H9 (cell line): ENCODE measurements around the gene HIGD1B. TPM values are rescaled to one million over a fixed set of nuclear protein-coding genes. Genes with fewer than 3 reads are reported as not detected.
A peak's percentile ranks its signal among the peaks of the same experiment; 100 is the strongest.

ENCODE experiments used
- DNase-seq: peaks from one replicate; pipeline ENCODE4 v3.0.0-alpha.2; 2017
- H2AFZ ChIP-seq: one replicate; pipeline ENCODE4 v1.6.1; 2013; ENCODE audit warnings: mild to moderate bottlenecking, low read length, control low read depth, moderate library complexity
- H2AK5ac ChIP-seq: 2 replicates; pipeline ENCODE4 v1.6.1; 2013; ENCODE audit warnings: low read length, control low read depth, mixed read lengths; ENCODE audit not compliant: insufficient read length
- H2BK120ac ChIP-seq: one replicate; pipeline ENCODE4 v1.6.1; 2013; ENCODE audit warnings: low read depth, mild to moderate bottlenecking, low read length, control low read depth, inconsistent platforms; ENCODE audit not compliant: poor library complexity, severe bottlenecking
- H2BK12ac ChIP-seq: 2 replicates; pipeline ENCODE4 v1.6.1; 2013; ENCODE audit warnings: low read length, control low read depth, mixed read lengths, low read depth; ENCODE audit not compliant: insufficient read length
- H2BK15ac ChIP-seq: 2 replicates; pipeline ENCODE4 v1.6.1; 2013; ENCODE audit warnings: low read depth, low read length, control low read depth
- H2BK20ac ChIP-seq: one replicate; pipeline ENCODE4 v1.6.1; 2013; ENCODE audit warnings: low read depth, mild to moderate bottlenecking, low read length, control low read depth, inconsistent platforms; ENCODE audit not compliant: poor library complexity, severe bottlenecking
- H2BK5ac ChIP-seq: 2 replicates; pipeline ENCODE4 v1.6.1; 2013; ENCODE audit warnings: low read length, control low read depth, mixed read lengths; ENCODE audit not compliant: insufficient read length
- H3K14ac ChIP-seq: 2 replicates; pipeline ENCODE4 v1.6.1; 2013; ENCODE audit warnings: low read length, control low read depth; ENCODE audit not compliant: insufficient read depth
- H3K18ac ChIP-seq: 2 replicates; pipeline ENCODE4 v1.6.1; 2013; ENCODE audit warnings: low read depth, mild to moderate bottlenecking, mixed read lengths, low read length, control low read depth; ENCODE audit not compliant: insufficient read length
- H3K23ac ChIP-seq: 2 replicates; pipeline ENCODE4 v1.6.1; 2013; ENCODE audit warnings: low read length, control low read depth, mixed read lengths, low read depth; ENCODE audit not compliant: insufficient read length
- H3K23me2 ChIP-seq: 2 replicates; pipeline ENCODE4 v1.6.1; 2013; ENCODE audit warnings: low read depth, mild to moderate bottlenecking, mixed read lengths, low read length, control low read depth; ENCODE audit not compliant: insufficient read length, poor library complexity, severe bottlenecking
- H3K27ac ChIP-seq: 2 replicates; pipeline ENCODE4 v1.5.1; 2013; ENCODE audit warnings: low read length, control low read depth, mixed read lengths, low read depth; ENCODE audit not compliant: insufficient read length
- H3K27me3 ChIP-seq: 2 replicates; pipeline ENCODE4 v1.6.1; 2013; ENCODE audit warnings: low read length, control low read depth, inconsistent platforms; ENCODE audit not compliant: insufficient read depth
- H3K4ac ChIP-seq: 2 replicates; pipeline ENCODE4 v1.6.1; 2013; ENCODE audit warnings: low read depth, mild to moderate bottlenecking, control low read depth, inconsistent platforms, low read length, moderate library complexity
- H3K4me1 ChIP-seq: 2 replicates; pipeline ENCODE4 v1.6.1; 2013; ENCODE audit warnings: low read length, control low read depth, inconsistent platforms; ENCODE audit not compliant: insufficient read depth
- H3K4me2 ChIP-seq: 2 replicates; pipeline ENCODE4 v1.6.1; 2013; ENCODE audit warnings: low read length, control low read depth, mixed read lengths; ENCODE audit not compliant: insufficient read length, insufficient read depth
- H3K56ac ChIP-seq: 2 replicates; pipeline ENCODE4 v1.6.1; 2013; ENCODE audit warnings: low read depth, mild to moderate bottlenecking, mixed read lengths, low read length, control low read depth; ENCODE audit not compliant: insufficient read length
- H3K79me1 ChIP-seq: 2 replicates; pipeline ENCODE4 v1.6.1; 2013; ENCODE audit warnings: low read depth, mild to moderate bottlenecking, moderate library complexity, low read length, control low read depth, inconsistent platforms; ENCODE audit not compliant: insufficient read depth, poor library complexity, severe bottlenecking
- H3K79me2 ChIP-seq: 2 replicates; pipeline ENCODE4 v1.6.1; 2013; ENCODE audit warnings: low read length, control low read depth, inconsistent platforms; ENCODE audit not compliant: insufficient read depth
- H3K9ac ChIP-seq: 2 replicates; pipeline ENCODE4 v1.6.1; 2013; ENCODE audit warnings: low read length, control low read depth, mixed read lengths; ENCODE audit not compliant: insufficient read length; ENCODE audit errors: extremely low read depth
- H3K9me3 ChIP-seq: one replicate; pipeline ENCODE4 v1.6.1; 2013; ENCODE audit warnings: low read depth, low read length, inconsistent platforms; ENCODE audit not compliant: control insufficient read depth
- H3T11ph ChIP-seq: one replicate; pipeline ENCODE4 v1.6.1; 2013; ENCODE audit warnings: mild to moderate bottlenecking, low read length, control low read depth, inconsistent platforms
- H4K20me1 ChIP-seq: one replicate; pipeline ENCODE4 v1.6.1; 2013; ENCODE audit not compliant: control insufficient read depth, insufficient read length, insufficient read depth
- H4K5ac ChIP-seq: 2 replicates; pipeline ENCODE4 v1.6.1; 2013; ENCODE audit warnings: low read depth, mild to moderate bottlenecking, mixed read lengths, low read length, control low read depth; ENCODE audit not compliant: insufficient read length
- H4K8ac ChIP-seq: replicated peaks from 2 replicates; pipeline ENCODE4 v1.6.1; 2013; ENCODE audit warnings: low read length, control low read depth, mixed read lengths, low read depth; ENCODE audit not compliant: insufficient read length
- H4K91ac ChIP-seq: 2 replicates; pipeline ENCODE4 v1.6.1; 2013; ENCODE audit warnings: low read depth, mild to moderate bottlenecking, moderate library complexity, mixed read lengths, low read length, control low read depth; ENCODE audit not compliant: insufficient read length
- H3K27ac Mint-ChIP-seq, 3 experiments: 2 replicates in 2 of 3; 3 replicates in 1 of 3; pipeline ENCODE4 v1.8.0; 2020 to 2021; ENCODE audit warnings: mixed read lengths in 3 of 3, mild to moderate bottlenecking in 1 of 3, moderate library complexity in 1 of 3
- H3K27me3 Mint-ChIP-seq: 2 replicates; pipeline ENCODE4 v1.8.0; 2021; ENCODE audit warnings: low read depth, mild to moderate bottlenecking, moderate library complexity, mixed read lengths
- H3K36me3 Mint-ChIP-seq, 3 experiments: 2 replicates in 2 of 3; 3 replicates in 1 of 3; pipeline ENCODE4 v1.8.0; 2020 to 2021; ENCODE audit warnings: low read depth in 3 of 3, mixed read lengths in 3 of 3; ENCODE audit not compliant: insufficient read depth in 1 of 3
- H3K4me1 Mint-ChIP-seq, 2 experiments: 2 replicates each; pipeline ENCODE4 v1.8.0; 2020; ENCODE audit warnings: mixed read lengths in 2 of 2
- H3K4me3 Mint-ChIP-seq, 2 experiments: 2 replicates in 1 of 2; 3 replicates in 1 of 2; pipeline ENCODE4 v1.8.0; 2020 to 2021; ENCODE audit warnings: mild to moderate bottlenecking in 2 of 2, mixed read lengths in 2 of 2, moderate library complexity in 1 of 2
- H3K9me3 Mint-ChIP-seq, 2 experiments: 2 replicates in 1 of 2; 3 replicates in 1 of 2; pipeline ENCODE4 v1.8.0; 2020; ENCODE audit warnings: mild to moderate bottlenecking in 2 of 2, mixed read lengths in 2 of 2, moderate library complexity in 1 of 2
- WGBS: extraction: QIAGEN DNeasy Blood & Tissue Kit; methylation state at CpG from one replicate; pipeline ENCODE4 v1.1.7; 2013; ENCODE audit warnings: missing lambda C conversion rate, low lambda C conversion rate, mixed read lengths; ENCODE audit not compliant: insufficient read length; ENCODE audit errors: extremely low coverage; 5-methylcytosine and 5-hydroxymethylcytosine counted together
- total RNA-seq: library from RNA; stranded (reverse); gene quantifications from 2 replicates; pipeline ENCODE4 v1.2.1, GENCODE V29; 2021
- TF ChIP-seq, protein P1 (sequence below): fragments of 200-600 bp; sonication (generic); conservative IDR thresholded peaks from 3 replicates; pipeline ENCODE4 v1.8.0; 2021; ENCODE audit warnings: antibody characterized with exemption, mild to moderate bottlenecking

HIGD1B gene
- total RNA-seq, 1 experiment from 2014 or later, result not detected

DNA sequence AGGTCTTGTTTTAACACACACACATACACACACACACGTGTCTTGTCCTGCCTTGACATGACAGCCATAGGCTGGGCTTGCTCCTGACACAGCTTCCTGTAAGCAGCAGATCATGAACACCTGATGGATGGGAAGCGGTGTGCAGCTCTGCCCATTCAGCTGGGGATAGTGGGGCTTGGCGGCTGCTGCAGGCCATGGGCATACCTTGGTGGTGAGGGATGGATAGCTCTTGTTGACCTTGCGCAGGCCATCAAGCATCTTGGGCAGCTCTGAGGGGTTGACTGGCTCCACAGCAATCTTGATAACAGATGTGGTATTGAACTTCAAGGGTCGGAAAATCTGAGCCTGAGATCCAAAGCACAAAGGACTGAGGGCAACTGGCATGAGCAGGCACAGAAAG, 12.0 kb downstream of the HIGD1B start:
- TF ChIP-seq, protein P1, sequence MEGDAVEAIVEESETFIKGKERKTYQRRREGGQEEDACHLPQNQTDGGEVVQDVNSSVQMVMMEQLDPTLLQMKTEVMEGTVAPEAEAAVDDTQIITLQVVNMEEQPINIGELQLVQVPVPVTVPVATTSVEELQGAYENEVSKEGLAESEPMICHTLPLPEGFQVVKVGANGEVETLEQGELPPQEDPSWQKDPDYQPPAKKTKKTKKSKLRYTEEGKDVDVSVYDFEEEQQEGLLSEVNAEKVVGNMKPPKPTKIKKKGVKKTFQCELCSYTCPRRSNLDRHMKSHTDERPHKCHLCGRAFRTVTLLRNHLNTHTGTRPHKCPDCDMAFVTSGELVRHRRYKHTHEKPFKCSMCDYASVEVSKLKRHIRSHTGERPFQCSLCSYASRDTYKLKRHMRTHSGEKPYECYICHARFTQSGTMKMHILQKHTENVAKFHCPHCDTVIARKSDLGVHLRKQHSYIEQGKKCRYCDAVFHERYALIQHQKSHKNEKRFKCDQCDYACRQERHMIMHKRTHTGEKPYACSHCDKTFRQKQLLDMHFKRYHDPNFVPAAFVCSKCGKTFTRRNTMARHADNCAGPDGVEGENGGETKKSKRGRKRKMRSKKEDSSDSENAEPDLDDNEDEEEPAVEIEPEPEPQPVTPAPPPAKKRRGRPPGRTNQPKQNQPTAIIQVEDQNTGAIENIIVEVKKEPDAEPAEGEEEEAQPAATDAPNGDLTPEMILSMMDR, result no peak
- Histone ChIP-seq H3K4me1 (no peaks in the 10 kb centered on the region), H3K4me2 (no peak overlapping the region), H3K9me3 (no peaks in the 10 kb centered on the region), H4K91ac (no peak overlapping the region), H3K23me2 (no peaks in the 10 kb centered on the region), H2AK5ac (no peak overlapping the region), H2BK15ac (no peak overlapping the region), H3K18ac (no peak overlapping the region), H4K5ac (no peak overlapping the region), H3K79me2 (no peaks in the 10 kb centered on the region), H3K56ac (no peak overlapping the region), H4K8ac (no peak overlapping the region), H3K27me3 (no peaks in the 10 kb centered on the region), H2BK120ac (no peak overlapping the region), H3K27ac (no peak overlapping the region), H2BK12ac (no peak overlapping the region), H3K9ac (no peak overlapping the region), H2AFZ (no peak overlapping the region), H2BK20ac (no peak overlapping the region), H3K14ac (no peak overlapping the region), H3K79me1 (no peaks in the 10 kb centered on the region), H3K23ac (no peak overlapping the region), H4K20me1 (no peaks in the 10 kb centered on the region), H2BK5ac (no peak overlapping the region), H3K4ac (no peak overlapping the region), H3T11ph (no peak overlapping the region)
- no peaks in the 10 kb centered on the region; a peak in 1 of 5 replicates for H3K9me3 Mint-ChIP-seq
- no peaks in the 10 kb centered on the region for H3K27me3 Mint-ChIP-seq
- H3K36me3 Mint-ChIP-seq, result peaks cover 71 to 96% (median 86%) of the 10 kb centered on the region in 3 experiments
- WGBS, result no CpG with 5 or more reads among the region's 5 CpGs
- H3K27ac Mint-ChIP-seq, result peak overlapping the region in 1 of 3 experiments; percentile 16; a peak in 3 of 7 replicates
- DNase-seq, result no peak
- no peaks in the 10 kb centered on the region for H3K4me1 Mint-ChIP-seq
- no peak overlapping the region for H3K4me3 Mint-ChIP-seq
